ENCODE measurements around the gene PPP1R13L.

The PPP1R13L gene

GRCh38 chr19:45406226-45407090 lies 1.6 kb upstream of the PPP1R13L start, which contains the start of gene POLR1G:
POLR1G (plus strand) TSS chr19:45406644; CDS start chr19:45406697, 53 bp downstream.
- peak; percentile 62 to 67 for DNase-seq (ENCODE audit: low read depth in 2 of 2)

DNA sequence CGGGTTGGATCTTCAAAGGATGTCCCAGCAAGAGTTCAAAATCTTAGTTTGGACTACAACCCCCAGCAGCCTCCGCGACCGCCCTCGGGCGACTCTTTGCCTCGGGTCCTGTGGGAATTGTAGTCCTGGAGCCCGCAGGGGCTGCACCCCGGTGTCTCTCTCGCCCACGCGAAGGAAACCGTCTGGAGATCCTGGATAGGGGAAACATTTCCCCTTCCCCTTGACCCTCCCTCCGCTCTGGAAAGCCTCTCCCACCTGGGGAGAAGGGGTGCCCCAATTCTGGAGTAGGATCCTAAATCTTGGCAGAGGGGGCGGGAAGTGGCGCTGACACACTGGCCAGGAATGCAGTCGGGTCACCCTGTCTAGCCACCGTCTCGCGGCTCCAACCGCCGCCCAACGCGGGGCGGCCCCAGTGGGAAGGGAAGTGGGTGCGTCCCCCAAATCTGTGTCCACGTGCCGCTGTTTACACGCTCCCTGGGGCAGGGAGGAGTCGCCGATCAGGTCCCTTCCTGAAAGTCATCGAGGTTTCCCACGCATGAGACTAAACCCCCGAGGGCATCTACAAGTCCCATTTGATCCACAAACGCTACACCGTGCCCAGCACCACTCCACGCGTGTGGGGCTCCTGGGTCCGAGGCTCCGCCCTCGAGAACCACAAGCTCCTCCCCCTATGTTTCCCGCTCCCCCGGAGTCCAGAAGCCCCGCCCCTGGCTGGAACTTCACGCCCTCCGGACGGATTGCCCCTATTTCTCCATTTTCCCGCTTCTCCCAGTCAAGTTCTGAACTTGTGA lies 761 bp upstream of the PPP1R13L start:
- DNase-seq (ENCODE audit: low read depth in 2 of 2) = peak; percentile 75 to 78

DNA sequence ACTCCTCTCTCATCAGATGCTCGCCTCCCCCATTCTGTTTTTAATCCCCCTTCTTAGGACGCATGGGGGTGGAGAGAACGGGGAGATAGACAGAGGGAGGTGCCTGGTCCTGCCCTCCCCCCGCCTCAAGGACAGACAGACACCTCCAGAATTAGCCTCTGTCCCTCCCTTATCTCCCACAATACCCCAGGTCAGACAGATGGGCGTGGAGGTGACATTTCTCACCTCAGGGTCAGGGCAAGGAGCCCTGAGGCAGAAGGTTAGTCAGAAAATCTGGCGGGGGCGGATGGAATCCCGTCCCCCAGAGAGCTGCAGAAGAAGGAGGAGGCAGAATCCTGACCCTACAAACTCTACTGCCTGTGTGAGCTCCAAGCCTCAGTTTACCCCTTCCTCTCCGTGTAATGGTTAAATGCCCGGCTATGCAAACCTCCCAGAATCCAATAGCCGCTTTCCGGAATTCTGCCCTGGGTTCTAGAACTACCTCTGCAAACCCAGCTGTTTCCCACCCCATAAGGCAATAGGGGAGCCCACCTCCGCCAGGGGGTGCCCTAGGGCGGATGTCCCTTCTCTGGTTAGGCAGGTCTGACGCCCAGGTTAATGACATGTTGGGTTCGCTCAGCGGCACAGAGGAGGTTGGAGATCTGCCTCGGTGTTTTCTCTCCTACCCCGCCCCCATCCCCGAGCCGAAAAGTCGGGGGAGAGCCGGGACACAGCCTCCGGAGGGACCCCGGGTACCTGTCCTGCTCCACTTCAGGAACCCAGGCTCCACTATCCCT lies 900 bp downstream of the PPP1R13L start:
- DNase-seq (ENCODE audit: low read depth in 2 of 2) = peak in 1 of 2 donors; percentile 58

- DNase-seq (ENCODE audit: low read depth in 2 of 2) = no peak
These were observed 1.6 kb downstream of the PPP1R13L start for GRCh38 chr19:45403272-45403671.

GRCh38 chr19:45402298-45403061 lies 2.4 kb downstream of the PPP1R13L start:
- peak in 1 of 2 donors; percentile 29 for DNase-seq (ENCODE audit: low read depth in 2 of 2)

DNA sequence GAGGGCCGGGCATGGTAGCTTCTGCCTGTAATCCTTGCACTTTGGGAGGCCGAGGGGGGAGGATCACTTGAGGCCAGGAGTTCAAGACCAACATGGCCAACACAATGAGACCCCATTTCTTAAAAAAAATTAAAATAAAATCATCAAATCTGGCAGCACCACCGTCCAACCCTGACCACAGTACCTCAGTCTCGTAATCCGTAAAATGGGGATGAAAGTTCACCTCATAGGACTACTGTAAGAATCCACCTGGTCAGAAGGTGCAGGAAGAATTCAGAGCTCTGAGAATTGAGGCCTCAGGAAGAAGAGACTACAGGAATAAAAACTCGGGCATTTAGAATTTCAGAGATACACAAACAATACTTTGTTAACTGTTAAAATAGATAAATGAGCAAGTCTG lies 3.1 kb downstream of the PPP1R13L start:
- DNase-seq (ENCODE audit: low read depth in 2 of 2) = no peak

DNA sequence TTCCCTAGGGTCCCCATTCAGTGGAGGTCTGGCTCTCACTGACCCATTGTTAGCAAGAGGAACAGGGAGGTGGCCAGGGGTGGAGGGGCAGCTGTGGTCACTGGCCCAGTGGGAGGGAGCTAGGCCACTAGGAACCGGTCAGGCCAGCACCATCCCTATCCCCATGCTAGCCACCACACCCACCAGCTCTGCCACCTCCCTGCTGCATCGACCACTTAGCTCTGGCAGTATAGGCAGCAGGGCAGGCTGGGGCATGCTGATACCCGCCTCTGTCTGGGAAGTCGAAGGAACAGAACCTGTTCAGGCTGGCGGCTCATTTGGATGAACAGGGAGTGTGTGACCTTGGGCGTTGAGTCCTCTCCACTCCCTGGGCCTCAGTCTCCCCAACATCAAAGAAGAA lies 4.7 kb downstream of the PPP1R13L start:
- DNase-seq (ENCODE audit: low read depth in 2 of 2) = no peak

GRCh38 chr19:45395821-45396617 lies 8.8 kb downstream of the PPP1R13L start:
- DNase-seq (ENCODE audit: low read depth in 2 of 2) = no peak

DNA sequence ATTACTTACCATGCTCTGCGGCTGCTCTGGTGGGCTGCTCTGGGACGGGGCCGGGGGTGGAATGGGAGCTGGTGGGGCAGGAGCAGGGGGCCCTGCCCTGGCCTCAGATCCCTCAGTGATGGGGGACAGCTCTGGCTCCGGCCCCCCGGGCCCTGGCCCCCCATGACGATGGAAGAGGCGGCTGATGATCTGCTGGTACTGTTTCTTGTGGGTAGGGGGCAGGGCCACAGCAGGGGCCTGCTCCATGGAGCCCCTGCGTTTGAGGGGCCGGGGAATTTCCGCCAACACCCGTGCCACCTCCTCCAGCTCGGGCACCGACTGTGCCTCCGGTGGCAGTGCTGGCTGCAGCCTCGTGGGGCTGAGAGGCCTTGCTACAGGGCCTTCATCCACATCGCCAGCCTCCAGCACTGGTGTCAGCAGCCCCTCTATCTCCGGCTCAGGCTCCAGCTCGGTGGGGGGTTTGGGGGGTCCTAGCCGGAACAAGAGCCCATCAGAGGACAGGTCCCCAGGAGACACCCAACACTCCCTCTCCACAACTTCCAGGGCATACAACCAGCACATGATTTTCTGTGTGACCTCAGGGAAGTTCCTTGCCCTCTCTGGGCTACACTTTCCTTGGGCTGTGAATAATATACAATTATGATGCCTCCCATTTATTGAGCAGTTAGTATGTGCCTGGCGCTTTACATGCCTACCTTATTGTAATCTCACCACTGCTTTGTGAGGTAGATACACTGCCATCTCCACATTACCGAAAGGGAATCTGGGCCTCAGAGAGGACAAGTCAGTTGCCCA lies 12.8 kb downstream of the PPP1R13L start:
- no peak for DNase-seq (ENCODE audit: low read depth in 2 of 2)

GRCh38 chr19:45391346-45391745 lies 13.5 kb downstream of the PPP1R13L start:
- DNase-seq (ENCODE audit: low read depth in 2 of 2) = no peak

- DNase-seq (ENCODE audit: low read depth in 2 of 2) = no peak
These were observed 19.3 kb downstream of the PPP1R13L start for GRCh38 chr19:45385392-45386221.

DNA sequence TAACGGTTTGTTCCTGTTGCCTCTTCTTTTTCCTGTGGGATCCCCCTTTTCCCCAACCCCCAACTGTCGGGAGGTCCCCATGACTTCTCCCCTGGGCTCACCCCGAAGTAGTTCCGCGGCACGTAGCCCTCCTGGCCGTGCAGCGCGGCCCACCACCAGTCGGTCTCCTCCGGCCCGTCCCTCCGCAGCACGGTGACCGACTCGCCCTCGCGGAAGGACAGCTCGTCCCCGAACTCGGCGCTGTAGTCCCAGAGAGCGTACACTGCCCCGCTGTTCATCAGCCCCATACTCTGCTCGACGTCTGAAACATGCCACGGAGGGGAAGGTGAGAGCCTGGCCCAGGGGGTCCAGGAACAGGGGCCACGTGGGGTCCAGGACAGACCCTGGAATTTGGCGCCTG lies 22.4 kb downstream of the PPP1R13L start:
- no peak for DNase-seq (ENCODE audit: low read depth in 2 of 2)

DNA sequence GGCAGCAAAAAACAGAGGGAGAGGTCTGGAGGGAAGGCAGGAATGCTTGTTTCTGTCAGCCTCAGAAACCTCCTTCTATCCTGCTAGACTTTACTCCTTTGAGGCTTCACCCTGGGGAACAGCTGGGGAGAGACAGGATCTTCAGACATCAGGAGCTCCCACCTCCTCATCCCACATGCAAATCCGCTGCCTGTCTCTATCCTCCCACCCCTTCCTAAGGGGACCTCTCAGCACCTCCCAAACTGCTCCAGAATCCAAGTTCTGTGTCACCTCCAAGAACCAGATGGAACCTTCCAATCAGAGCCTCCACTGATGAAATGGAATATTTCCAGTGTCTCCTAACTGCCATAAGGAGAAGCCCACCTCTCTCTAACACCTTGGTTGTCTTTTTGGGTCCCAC lies 24.8 kb downstream of the PPP1R13L start:
- DNase-seq (ENCODE audit: low read depth in 2 of 2) = no peak

- DNase-seq (ENCODE audit: low read depth in 2 of 2) = no peak
These were observed 28.7 kb downstream of the PPP1R13L start for GRCh38 chr19:45376045-45376724.

DNA sequence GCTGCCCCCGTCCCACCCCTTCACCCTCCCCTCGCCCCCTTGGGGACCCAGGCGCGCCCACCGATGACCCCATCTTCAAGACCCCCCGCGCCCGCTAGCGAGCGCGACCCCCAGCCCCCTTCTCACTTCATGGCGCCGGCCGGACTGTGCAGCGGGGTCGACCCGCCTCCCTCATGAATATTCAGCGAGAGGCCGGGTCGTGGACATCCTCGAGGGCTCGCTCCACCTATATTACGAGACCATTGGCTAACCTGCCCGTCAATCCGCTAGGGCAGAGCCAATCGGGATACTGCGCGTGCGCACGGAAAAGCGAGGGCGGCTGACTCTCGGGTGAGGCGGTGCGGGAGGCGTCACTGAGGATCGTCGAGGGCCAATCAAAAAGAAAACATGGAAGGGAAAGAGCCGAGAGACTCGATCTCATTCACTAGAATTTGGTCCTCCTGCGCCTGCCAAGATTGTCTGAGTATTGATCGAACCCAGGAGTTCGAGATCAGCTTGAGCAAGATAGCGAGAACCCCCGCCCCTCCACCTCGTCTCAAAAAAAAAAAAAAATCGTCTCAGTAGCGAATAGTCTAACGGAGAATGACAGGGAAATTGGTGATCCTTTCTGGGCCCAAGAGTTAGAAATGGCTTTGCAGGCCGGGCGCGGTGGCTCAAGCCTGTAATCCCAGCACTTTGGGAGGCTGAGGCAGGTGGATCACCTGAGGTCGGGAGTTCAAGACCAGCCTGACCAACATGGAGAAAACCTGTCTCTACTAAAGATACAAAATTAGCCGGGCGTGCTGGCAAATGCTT lies 34.3 kb downstream of the PPP1R13L start, which contains the start of gene ERCC2:
TSS of gene ERCC2 (minus strand) at position 164 of the 795 bp plus-strand sequence. CDS start at position 131, 33 bp downstream.
- peak; percentile 99 to 100 for DNase-seq (ENCODE audit: low read depth in 2 of 2)

GRCh38 chr19:45368737-45369340 lies 36.0 kb downstream of the PPP1R13L start:
- no peak for DNase-seq (ENCODE audit: low read depth in 2 of 2)

DNA sequence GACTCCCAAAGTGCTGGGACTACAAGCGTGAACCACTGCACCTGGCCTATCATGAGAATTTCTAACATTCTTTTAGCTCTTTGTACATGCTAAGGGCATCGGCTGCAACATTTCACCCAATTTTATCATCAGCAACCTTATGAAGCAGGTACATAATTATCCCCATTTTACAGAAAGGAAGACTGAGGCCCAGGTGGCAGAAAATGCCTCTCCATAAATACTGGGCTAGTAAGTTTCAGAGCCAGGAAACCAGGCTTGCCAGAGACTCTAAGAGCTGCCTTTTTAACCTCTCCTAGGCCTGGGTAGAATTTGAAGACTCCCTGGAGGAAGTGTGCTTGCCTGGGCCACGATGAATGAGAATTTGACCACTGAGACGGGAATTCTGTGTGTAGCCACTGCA lies 36.7 kb downstream of the PPP1R13L start:
- DNase-seq (ENCODE audit: low read depth in 2 of 2) = no peak

Measured in stimulated activated CD4-positive, alpha-beta T cell treated with anti-CD3 and anti-CD28 coated beads, Interleukin-1b, Interleukin-23, amount 100 ng/mL, for 4 hours (primary cell).